ENCODE data around the gene MVB12B. TPM values are rescaled to one million over a fixed set of nuclear protein-coding genes. Genes with fewer than 3 reads are reported as not detected.

Gene MVB12B
- total RNA-seq, 1 donor from 2014 or later = 16.5 TPM

- Histone ChIP-seq H3K9me3 (no peaks in the 10 kb centered on the region), H3K27me3 (no peaks in the 10 kb centered on the region), H3K36me3 (no peaks in the 10 kb centered on the region), H3K4me3 (no peak overlapping the region), H3K4me1 (peaks cover 22% of the 10 kb centered on the region), H3K27ac (no peak overlapping the region)
- DNase-seq (ENCODE audit: extremely low spot score in 2 of 2) = no peak
- TF ChIP-seq CTCF (IDR thresholded peaks at IDR 0.05) (no peak), POLR2A (IDR thresholded peaks at IDR 0.05) (no peak), POLR2AphosphoS5 (IDR thresholded peaks at IDR 0.05; ENCODE audit: insufficient read depth in 1 of 2, low read depth in 1 of 2) (no peak)
- intact Hi-C loops (cut with DNase I) = no loop called here
These were observed 169.0 kb downstream of the MVB12B start for GRCh38 chr9:126495411-126496180.

- H3K4me3 ChIP-seq = no peak overlapping the region
- intact Hi-C loops (cut with DNase I) = no loop called here
- no peak overlapping the region for H3K27ac ChIP-seq
- DNase-seq (ENCODE audit: extremely low spot score in 2 of 2) = no peak
- H3K36me3 ChIP-seq = no peaks in the 10 kb centered on the region
- H3K27me3 ChIP-seq = no peaks in the 10 kb centered on the region
- peaks cover 28% of the 10 kb centered on the region for H3K4me1 ChIP-seq
- no peaks in the 10 kb centered on the region for H3K9me3 ChIP-seq
- TF ChIP-seq CTCF (IDR thresholded peaks at IDR 0.05) = no peak
- no peak for TF ChIP-seq POLR2A (IDR thresholded peaks at IDR 0.05)
- no peak for TF ChIP-seq POLR2AphosphoS5 (IDR thresholded peaks at IDR 0.05; ENCODE audit: insufficient read depth in 1 of 2, low read depth in 1 of 2)
These were observed 169.6 kb downstream of the MVB12B start for GRCh38 chr9:126496181-126496576.

- H3K9me3 ChIP-seq = no peaks in the 10 kb centered on the region
- H3K4me3 ChIP-seq = no peak overlapping the region
- no peak overlapping the region for H3K27ac ChIP-seq
- no peaks in the 10 kb centered on the region for H3K27me3 ChIP-seq
- no peak for DNase-seq (ENCODE audit: extremely low spot score in 2 of 2)
- peaks cover 31% of the 10 kb centered on the region for H3K4me1 ChIP-seq
- H3K36me3 ChIP-seq = no peaks in the 10 kb centered on the region
- intact Hi-C loops (cut with DNase I) = no loop called here
- no peak for TF ChIP-seq POLR2A (IDR thresholded peaks at IDR 0.05)
These were observed 170.4 kb downstream of the MVB12B start for GRCh38 chr9:126496781-126497659.

GRCh38 chr9:126497660-126498275, 171.1 kb downstream of the MVB12B start:
- peaks cover 31% of the 10 kb centered on the region for H3K4me1 ChIP-seq
- no peak overlapping the region for H3K27ac ChIP-seq
- TF ChIP-seq POLR2AphosphoS5 (IDR thresholded peaks at IDR 0.05; ENCODE audit: insufficient read depth in 1 of 2, low read depth in 1 of 2) (no peak), POLR2A (IDR thresholded peaks at IDR 0.05) (no peak), CTCF (IDR thresholded peaks at IDR 0.05) (no peak)
- no peak overlapping the region for H3K4me3 ChIP-seq
- no peaks in the 10 kb centered on the region for H3K9me3 ChIP-seq
- intact Hi-C loops (cut with DNase I) = no loop called here
- H3K27me3 ChIP-seq = no peaks in the 10 kb centered on the region
- no peak for DNase-seq (ENCODE audit: extremely low spot score in 2 of 2)
- H3K36me3 ChIP-seq = no peaks in the 10 kb centered on the region

- intact Hi-C loops (cut with DNase I) = no loop called here
- Histone ChIP-seq H3K4me1 (peaks cover 31% of the 10 kb centered on the region), H3K27ac (no peak overlapping the region), H3K27me3 (no peaks in the 10 kb centered on the region), H3K36me3 (no peaks in the 10 kb centered on the region), H3K4me3 (no peak overlapping the region), H3K9me3 (no peaks in the 10 kb centered on the region)
- DNase-seq (ENCODE audit: extremely low spot score in 2 of 2) = no peak
- TF ChIP-seq POLR2AphosphoS5 (IDR thresholded peaks at IDR 0.05; ENCODE audit: insufficient read depth in 1 of 2, low read depth in 1 of 2) (no peak), CTCF (IDR thresholded peaks at IDR 0.05) (no peak), POLR2A (IDR thresholded peaks at IDR 0.05) (no peak)
These were observed 171.7 kb downstream of the MVB12B start for GRCh38 chr9:126498331-126498730.

Measured in vagina (tissue), 2 donors.